Measurements from ENCODE around the gene EZR.

EZR gene

GRCh38 chr6:158764183-158764849 is 54.9 kb downstream of the EZR start:
- Histone ChIP-seq H2AK5ac (ENCODE audit: low read length) (no peak overlapping the region), H3K4me3 (ENCODE audit: low read depth, low read length) (no peak overlapping the region), H3K23ac (ENCODE audit: low read length) (no peak overlapping the region), H2AFZ (ENCODE audit: insufficient read depth, low read length, poor library complexity) (no peak overlapping the region), H3K9ac (ENCODE audit: low read length) (no peak overlapping the region), H3K4me2 (ENCODE audit: low read length) (no peak overlapping the region), H3K9me3 (ENCODE audit: insufficient read depth, low read depth, low read length) (no peaks in the 10 kb centered on the region), H3K18ac (ENCODE audit: low read length) (no peak overlapping the region), H4K12ac (ENCODE audit: low read depth, low read length) (no peak overlapping the region), H3K4me1 (ENCODE audit: control insufficient read depth in 1 of 2, insufficient read depth in 2 of 2, low read length in 2 of 2) (peaks cover 13 to 14% of the 10 kb centered on the region in 2 experiments), H2BK5ac (ENCODE audit: low read depth, low read length, poor library complexity) (no peak overlapping the region), H2BK120ac (ENCODE audit: insufficient read depth, low read length, poor library complexity) (no peak overlapping the region), H3K79me1 (ENCODE audit: low read length) (no peaks in the 10 kb centered on the region), H3K36me3 (ENCODE audit: control insufficient read depth in 1 of 2, insufficient read depth in 2 of 2, low read length in 2 of 2) (peaks cover 54 to 57% of the 10 kb centered on the region in 2 experiments), H4K91ac (ENCODE audit: low read depth, low read length) (no peak overlapping the region), H3K14ac (ENCODE audit: low read length) (no peak overlapping the region), H2BK12ac (ENCODE audit: low read length) (no peak overlapping the region), H3K27me3 (ENCODE audit: insufficient read depth, low read length) (no peaks in the 10 kb centered on the region), H4K8ac (ENCODE audit: low read depth, low read length) (no peak overlapping the region), H3K79me2 (ENCODE audit: control insufficient read depth, insufficient read depth, low read length, poor library complexity) (no peaks in the 10 kb centered on the region), H3K4ac (ENCODE audit: low read depth, low read length) (no peak overlapping the region), H3K27ac (ENCODE audit: low read depth, low read length) (peak overlapping the region; percentile 7)
- no CpG with 5 or more reads among the region's 14 CpGs for WGBS (ENCODE audit: extremely low coverage, insufficient coverage, insufficient read length)
- DNase-seq: peak in 1 of 2 donors; percentile 48

DNA sequence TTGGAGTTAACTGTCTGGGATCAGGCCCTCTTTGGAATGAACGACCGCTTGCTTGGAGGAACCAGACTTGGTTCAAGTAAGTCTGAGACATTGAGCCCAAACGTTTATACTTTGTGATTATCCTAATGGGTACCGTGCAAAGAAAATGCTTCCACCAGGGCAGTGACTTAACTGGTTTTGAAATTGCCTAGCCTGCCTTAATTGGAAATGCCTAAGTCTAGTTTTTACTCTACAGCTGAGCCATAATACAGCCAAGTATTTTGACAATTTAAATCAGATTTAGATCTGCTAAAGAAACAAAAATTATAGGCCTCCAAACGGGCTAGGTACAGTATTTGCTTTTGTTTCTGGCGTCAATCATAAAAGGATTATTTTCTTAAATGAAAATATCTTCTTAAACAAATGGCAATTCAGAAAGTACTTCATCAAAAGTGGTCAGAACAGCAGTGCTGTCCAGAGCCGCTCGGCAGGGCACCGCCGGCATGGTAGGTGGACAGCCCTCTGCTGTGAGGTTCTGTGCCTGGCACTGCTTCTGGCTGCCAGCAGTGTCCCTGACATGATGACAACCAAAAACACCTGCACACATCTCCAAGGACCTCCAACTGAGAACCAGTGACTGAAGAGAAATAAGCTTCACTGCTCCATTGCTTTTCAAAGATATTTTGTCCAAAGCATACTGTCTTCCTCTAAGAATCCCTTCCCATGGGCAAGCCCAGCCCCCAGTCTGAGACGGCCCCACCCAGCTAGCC is 55.6 kb downstream of the EZR start:
- no peak overlapping the region for H2AFZ ChIP-seq (ENCODE audit: insufficient read depth, low read length, poor library complexity)
- peaks cover 18 to 21% of the 10 kb centered on the region in 2 experiments for H3K4me1 ChIP-seq (ENCODE audit: control insufficient read depth in 1 of 2, insufficient read depth in 2 of 2, low read length in 2 of 2)
- peaks cover 47 to 50% of the 10 kb centered on the region in 2 experiments for H3K36me3 ChIP-seq (ENCODE audit: control insufficient read depth in 1 of 2, insufficient read depth in 2 of 2, low read length in 2 of 2)
- no peak overlapping the region for H3K9ac ChIP-seq (ENCODE audit: low read length)
- no peak overlapping the region for H2BK5ac ChIP-seq (ENCODE audit: low read depth, low read length, poor library complexity)
- no peak overlapping the region for H3K4me3 ChIP-seq (ENCODE audit: low read depth, low read length)
- no peak overlapping the region for H3K14ac ChIP-seq (ENCODE audit: low read length)
- H3K18ac ChIP-seq (ENCODE audit: low read length): no peak overlapping the region
- no peak overlapping the region for H3K23ac ChIP-seq (ENCODE audit: low read length)
- H3K79me2 ChIP-seq (ENCODE audit: control insufficient read depth, insufficient read depth, low read length, poor library complexity): no peaks in the 10 kb centered on the region
- H4K8ac ChIP-seq (ENCODE audit: low read depth, low read length): no peak overlapping the region
- no CpG with 5 or more reads among the region's 11 CpGs for WGBS (ENCODE audit: extremely low coverage, insufficient coverage, insufficient read length)
- H4K91ac ChIP-seq (ENCODE audit: low read depth, low read length): no peak overlapping the region
- H3K79me1 ChIP-seq (ENCODE audit: low read length): peaks cover 1% of the 10 kb centered on the region
- no peak overlapping the region for H4K12ac ChIP-seq (ENCODE audit: low read depth, low read length)
- H2BK120ac ChIP-seq (ENCODE audit: insufficient read depth, low read length, poor library complexity): no peak overlapping the region
- H2BK12ac ChIP-seq (ENCODE audit: low read length): no peak overlapping the region
- H3K4ac ChIP-seq (ENCODE audit: low read depth, low read length): no peak overlapping the region
- peak overlapping the region; percentile 7 for H3K27ac ChIP-seq (ENCODE audit: low read depth, low read length)
- H3K4me2 ChIP-seq (ENCODE audit: low read length): no peak overlapping the region
- H3K9me3 ChIP-seq (ENCODE audit: insufficient read depth, low read depth, low read length): no peaks in the 10 kb centered on the region
- no peak overlapping the region for H2AK5ac ChIP-seq (ENCODE audit: low read length)
- H3K27me3 ChIP-seq (ENCODE audit: insufficient read depth, low read length): no peaks in the 10 kb centered on the region
- DNase-seq: peak in 1 of 2 donors; percentile 54

DNA sequence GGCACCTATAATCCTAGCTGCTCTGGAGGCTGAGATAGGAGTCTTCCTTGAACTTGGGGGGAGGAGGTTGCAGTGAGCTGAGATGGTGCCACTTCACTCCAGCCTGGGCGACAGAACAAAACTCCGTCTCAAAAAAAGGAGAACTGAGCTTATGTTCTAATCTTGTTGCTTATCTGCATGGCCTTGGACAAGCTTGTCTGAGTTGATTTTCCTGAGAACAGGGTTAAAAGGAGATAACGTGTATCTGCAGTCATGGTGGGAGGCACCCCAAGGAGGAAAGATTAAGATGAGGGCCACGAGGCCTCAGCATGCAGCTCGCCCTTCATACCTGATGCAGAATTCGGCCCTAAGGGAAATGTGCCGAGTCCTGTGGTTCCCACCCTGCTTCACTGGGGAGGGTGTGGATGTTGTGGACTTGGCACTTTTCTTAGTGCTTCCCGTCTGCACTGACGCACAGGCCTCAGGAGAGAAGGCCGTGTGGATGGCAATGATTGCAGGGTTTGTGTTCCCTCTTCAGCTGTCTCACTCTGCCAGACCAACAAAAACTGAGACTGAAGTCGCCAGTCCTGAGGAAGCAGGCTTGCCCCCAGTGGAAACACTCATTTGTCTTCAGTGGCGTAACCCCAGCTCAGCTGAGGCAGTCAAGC is 56.3 kb downstream of the EZR start:
- Histone ChIP-seq H3K18ac (ENCODE audit: low read length) (no peak overlapping the region), H3K4me1 (ENCODE audit: control insufficient read depth in 1 of 2, insufficient read depth in 2 of 2, low read length in 2 of 2) (peaks cover 21 to 26% of the 10 kb centered on the region in 2 experiments), H2AK5ac (ENCODE audit: low read length) (no peak overlapping the region), H3K27ac (ENCODE audit: low read depth, low read length) (peak overlapping the region; percentile 7), H4K12ac (ENCODE audit: low read depth, low read length) (no peak overlapping the region), H4K91ac (ENCODE audit: low read depth, low read length) (no peak overlapping the region), H3K9ac (ENCODE audit: low read length) (no peak overlapping the region), H2BK120ac (ENCODE audit: insufficient read depth, low read length, poor library complexity) (no peak overlapping the region), H2BK5ac (ENCODE audit: low read depth, low read length, poor library complexity) (no peak overlapping the region), H3K14ac (ENCODE audit: low read length) (no peak overlapping the region), H3K79me2 (ENCODE audit: control insufficient read depth, insufficient read depth, low read length, poor library complexity) (no peaks in the 10 kb centered on the region), H3K27me3 (ENCODE audit: insufficient read depth, low read length) (no peaks in the 10 kb centered on the region), H4K8ac (ENCODE audit: low read depth, low read length) (no peak overlapping the region), H3K4me3 (ENCODE audit: low read depth, low read length) (no peak overlapping the region), H2AFZ (ENCODE audit: insufficient read depth, low read length, poor library complexity) (no peak overlapping the region), H2BK12ac (ENCODE audit: low read length) (no peak overlapping the region), H3K23ac (ENCODE audit: low read length) (no peak overlapping the region), H3K9me3 (ENCODE audit: insufficient read depth, low read depth, low read length) (no peaks in the 10 kb centered on the region), H3K4me2 (ENCODE audit: low read length) (no peak overlapping the region), H3K79me1 (ENCODE audit: low read length) (peaks cover 2% of the 10 kb centered on the region), H3K36me3 (ENCODE audit: control insufficient read depth in 1 of 2, insufficient read depth in 2 of 2, low read length in 2 of 2) (peaks cover 40 to 43% of the 10 kb centered on the region in 2 experiments), H3K4ac (ENCODE audit: low read depth, low read length) (no peak overlapping the region)
- WGBS (ENCODE audit: extremely low coverage, insufficient coverage, insufficient read length): no CpG with 5 or more reads among the region's 12 CpGs
- no peak for DNase-seq

DNA sequence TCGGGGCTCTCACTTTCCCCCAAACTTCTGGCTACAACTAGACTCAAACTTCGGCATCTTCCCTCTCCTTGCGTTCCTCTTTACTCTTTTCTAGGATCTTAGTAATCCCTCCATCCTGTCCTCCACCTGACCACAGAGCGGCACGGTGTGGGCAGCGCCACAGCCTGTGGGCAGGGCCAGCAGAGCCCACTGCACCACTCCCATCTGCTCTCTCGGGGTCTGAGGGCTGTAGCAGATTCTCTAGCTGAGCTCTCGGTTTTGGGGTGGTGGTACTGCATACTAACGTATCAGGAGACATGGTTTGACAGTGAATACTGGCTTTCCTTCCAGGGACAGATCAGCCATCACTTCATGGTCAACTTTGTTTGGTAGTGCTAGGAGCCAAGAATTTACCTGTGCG is 57.4 kb downstream of the EZR start:
- H4K8ac ChIP-seq (ENCODE audit: low read depth, low read length): no peak overlapping the region
- H3K27me3 ChIP-seq (ENCODE audit: insufficient read depth, low read length): no peaks in the 10 kb centered on the region
- H3K18ac ChIP-seq (ENCODE audit: low read length): no peak overlapping the region
- no peak overlapping the region for H3K14ac ChIP-seq (ENCODE audit: low read length)
- H3K27ac ChIP-seq (ENCODE audit: low read depth, low read length): no peak overlapping the region
- H2BK120ac ChIP-seq (ENCODE audit: insufficient read depth, low read length, poor library complexity): no peak overlapping the region
- H3K4me3 ChIP-seq (ENCODE audit: low read depth, low read length): no peak overlapping the region
- H3K79me2 ChIP-seq (ENCODE audit: control insufficient read depth, insufficient read depth, low read length, poor library complexity): no peaks in the 10 kb centered on the region
- H3K23ac ChIP-seq (ENCODE audit: low read length): no peak overlapping the region
- no peak overlapping the region for H2AFZ ChIP-seq (ENCODE audit: insufficient read depth, low read length, poor library complexity)
- H4K12ac ChIP-seq (ENCODE audit: low read depth, low read length): no peak overlapping the region
- no peak overlapping the region for H3K4ac ChIP-seq (ENCODE audit: low read depth, low read length)
- peak overlapping the region; percentile 8 for H3K9ac ChIP-seq (ENCODE audit: low read length)
- H3K4me2 ChIP-seq (ENCODE audit: low read length): no peak overlapping the region
- no peak overlapping the region for H2BK5ac ChIP-seq (ENCODE audit: low read depth, low read length, poor library complexity)
- WGBS (ENCODE audit: extremely low coverage, insufficient coverage, insufficient read length): no CpG with 5 or more reads among the region's 10 CpGs
- H2BK12ac ChIP-seq (ENCODE audit: low read length): no peak overlapping the region
- no peak for DNase-seq
- H4K91ac ChIP-seq (ENCODE audit: low read depth, low read length): no peak overlapping the region
- H3K4me1 ChIP-seq (ENCODE audit: control insufficient read depth in 1 of 2, insufficient read depth in 2 of 2, low read length in 2 of 2): peaks cover 26 to 28% of the 10 kb centered on the region in 2 experiments
- H3K9me3 ChIP-seq (ENCODE audit: insufficient read depth, low read depth, low read length): no peaks in the 10 kb centered on the region
- peaks cover 4% of the 10 kb centered on the region for H3K79me1 ChIP-seq (ENCODE audit: low read length)
- H3K36me3 ChIP-seq (ENCODE audit: control insufficient read depth in 1 of 2, insufficient read depth in 2 of 2, low read length in 2 of 2): peaks cover 28 to 32% of the 10 kb centered on the region in 2 experiments
- peak overlapping the region; percentile 45 for H2AK5ac ChIP-seq (ENCODE audit: low read length)

Measured in trophoblast cell (in vitro differentiated cells and primary cell).